Right ventricle myocardium inferior (tissue), 1 donor: ENCODE results near the gene GPA33. TPM values are rescaled to one million over a fixed set of nuclear protein-coding genes. Genes with fewer than 3 reads are reported as not detected.

Source experiments
- ATAC-seq: fragments of 200-7000 bp; cut with Tn5 transposase; one replicate; pipeline ENCODE4 v1.9.1; 2020; ENCODE audit warnings: mild to moderate bottlenecking, moderate library complexity
- DNase-seq: peaks from one replicate; pipeline ENCODE4 v3.0.0; 2021; ENCODE audit errors: missing footprints
- intact Hi-C: fragments of 100-400 bp; cut with DNase I; formaldehyde crosslinking; loops from one replicate; pipeline ENCODE4 v1.11.0; 2022
- long read RNA-seq: library from polyadenylated mRNA; unstranded; transcript quantifications from one replicate; pipeline ENCODE4 v2.0.0, GENCODE V29; 2021
- total RNA-seq: library from RNA; stranded (reverse); fragmentation: NEBNext Ultra II Directional; extraction: Animal tissue kit (Norgen Biotek cat#: 25700); gene quantifications from one replicate; pipeline ENCODE4 v1.2.1, GENCODE V29; 2021
- donor health status: DM: no; HTN: yes; CAD: no; lungs with severe emphysema.

GPA33 gene
- total RNA-seq: 0.62 TPM
- long read RNA-seq, partial matches to known transcripts: 0 of 2 reads
- long read RNA-seq, other reads (novel, unspliced or antisense): 2 of 2 reads

- no peak for DNase-seq
- no peak for ATAC-seq
- intact Hi-C loops: no loop called here
Observed at GRCh38 chr1:167090314-167090942, at the start of gene GPA33. GPA33 (minus strand) TSS chr1:167090377; CDS start chr1:167090287, 90 bp downstream.

DNA sequence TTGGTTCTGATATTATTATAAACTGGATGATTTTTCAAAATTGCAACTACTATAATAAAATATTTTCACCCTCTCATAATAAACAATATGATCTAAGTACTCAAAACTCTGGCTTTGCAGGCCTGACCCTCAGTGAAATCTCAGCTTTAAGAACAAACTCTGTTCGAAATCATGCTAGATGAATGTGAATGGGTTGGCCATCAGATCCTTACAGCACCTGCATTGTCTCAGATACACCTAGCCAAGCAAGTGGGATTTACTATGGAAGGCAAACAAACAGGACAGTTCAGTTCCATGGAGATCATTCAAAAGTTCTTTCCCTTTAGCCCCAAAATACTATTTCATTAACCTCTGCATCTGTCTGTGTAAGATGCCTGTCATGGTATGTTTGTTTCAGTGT, 48.5 kb upstream of the GPA33 start:
- intact Hi-C loops: no loop called here
- ATAC-seq: no peak
- DNase-seq: no peak

DNA sequence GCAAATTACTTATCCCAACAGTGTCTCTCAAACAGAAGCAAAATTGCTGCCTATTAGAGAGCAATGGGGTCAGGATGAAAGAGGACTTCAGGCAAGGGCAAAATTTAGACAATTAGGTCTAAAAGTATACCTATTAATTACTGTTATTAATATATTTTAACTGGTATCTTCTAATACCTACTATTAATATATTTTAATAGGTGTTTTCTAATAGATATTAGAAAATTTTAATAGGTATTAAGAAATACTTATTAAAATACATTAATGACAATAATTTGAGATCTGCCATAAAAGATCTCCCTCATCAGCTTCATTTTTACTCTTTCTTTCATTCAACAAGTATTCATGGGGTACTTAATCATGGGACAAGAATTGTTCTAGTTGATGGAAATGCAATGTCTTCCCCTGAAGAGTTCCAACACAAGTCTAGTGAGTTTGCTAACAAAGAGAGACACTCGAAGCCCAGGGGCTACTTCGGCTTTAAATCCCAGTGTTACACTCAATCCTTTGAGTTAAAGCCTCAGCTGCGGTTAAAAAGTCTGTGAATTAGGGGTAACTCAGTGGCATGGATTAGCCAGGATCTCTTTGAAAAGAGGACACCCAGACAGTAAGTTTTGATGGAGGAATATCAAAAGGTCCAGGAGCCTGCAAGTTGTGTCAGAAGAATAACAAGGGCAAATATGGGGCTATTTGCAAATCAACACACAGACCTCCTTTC, 47.8 kb upstream of the GPA33 start:
- intact Hi-C loops: no loop called here
- DNase-seq (no peak), ATAC-seq (no peak)

DNA sequence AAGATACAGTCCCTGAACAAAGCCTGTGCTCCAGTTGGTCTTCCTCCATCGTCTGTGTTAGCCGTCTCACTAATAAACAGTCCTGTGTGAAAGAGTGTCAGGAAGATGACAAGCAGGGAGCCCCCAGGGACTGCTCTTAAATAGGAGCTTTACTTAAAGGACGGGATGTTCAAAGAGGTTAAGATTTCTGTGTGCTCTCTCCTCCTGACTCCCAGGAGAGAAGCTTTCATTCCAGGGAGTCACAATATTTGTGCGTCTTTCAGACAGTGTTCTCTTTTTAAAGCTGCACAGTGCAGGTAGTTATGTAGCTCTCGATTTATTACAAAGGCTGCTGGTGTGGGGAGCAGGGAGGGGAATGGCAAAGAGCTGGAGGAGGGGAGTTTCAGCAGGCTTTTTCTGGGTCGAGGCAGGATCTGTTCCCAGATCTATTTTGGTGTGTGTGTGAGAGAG, 47.2 kb upstream of the GPA33 start:
- DNase-seq (no peak), ATAC-seq (no peak)
- intact Hi-C loops: no loop called here

GRCh38 chr1:167136806-167137205, 46.6 kb upstream of the GPA33 start:
- intact Hi-C loops: no loop called here
- ATAC-seq: no peak

GRCh38 chr1:167136191-167136614, 46.0 kb upstream of the GPA33 start:
- peak; percentile 64 for ATAC-seq
- intact Hi-C loops: no loop called here
- no peak for DNase-seq

More at GRCh38 chr1:167136806-167137205, 46.6 kb upstream of the GPA33 start:
- no peak for DNase-seq

- intact Hi-C loops: no loop called here
- ATAC-seq (no peak), DNase-seq (no peak)
Observed at GRCh38 chr1:167135281-167135840, 45.2 kb upstream of the GPA33 start.

DNA sequence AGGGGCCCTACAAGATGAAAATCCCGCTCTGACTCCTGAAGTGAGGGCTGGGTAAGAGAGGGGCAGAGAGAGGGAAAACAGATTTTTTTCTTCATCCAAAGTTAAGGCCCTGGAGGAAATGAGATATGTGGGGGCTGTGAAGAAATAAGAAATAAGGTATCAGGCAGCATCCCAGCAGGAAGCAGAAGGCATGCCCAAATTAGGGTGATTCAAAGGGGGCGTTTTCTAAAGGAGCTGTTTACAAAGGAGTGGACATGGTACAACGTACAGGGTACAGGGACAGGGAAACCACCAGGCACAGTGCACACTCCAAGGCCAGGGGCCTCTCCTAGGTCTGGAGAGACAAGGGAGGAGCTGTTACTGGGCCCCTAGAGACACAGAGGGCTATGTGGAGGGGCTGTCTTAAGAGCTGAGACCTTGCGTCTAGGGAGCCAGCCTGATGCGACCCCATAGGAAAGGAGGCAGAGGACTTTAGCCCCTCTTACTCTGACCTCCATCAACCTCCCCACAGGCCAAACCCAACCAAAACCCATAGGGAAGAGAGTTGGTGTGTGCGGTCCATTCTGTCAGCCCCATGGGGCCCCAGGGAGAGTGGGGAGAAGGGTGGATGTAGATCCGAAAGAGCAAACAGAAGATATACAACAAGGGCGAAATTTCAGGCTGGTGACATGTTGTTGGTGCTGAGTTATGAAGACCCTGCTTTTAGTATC, 42.3 kb upstream of the GPA33 start:
- ATAC-seq: no peak
- intact Hi-C loops: no loop called here

GRCh38 chr1:167130829-167131510, 40.8 kb upstream of the GPA33 start:
- ATAC-seq (no peak), DNase-seq (no peak)
- intact Hi-C loops: no loop called here

More for the DNA sequence above, 42.3 kb upstream of the GPA33 start:
- DNase-seq: no peak

GRCh38 chr1:167128261-167129227, 38.4 kb upstream of the GPA33 start:
- ATAC-seq: no peak
- intact Hi-C loops: no loop called here

GRCh38 chr1:167127661-167128060, 37.5 kb upstream of the GPA33 start:
- DNase-seq (no peak), ATAC-seq (no peak)
- intact Hi-C loops: no loop called here

More at GRCh38 chr1:167128261-167129227, 38.4 kb upstream of the GPA33 start:
- no peak for DNase-seq

DNA sequence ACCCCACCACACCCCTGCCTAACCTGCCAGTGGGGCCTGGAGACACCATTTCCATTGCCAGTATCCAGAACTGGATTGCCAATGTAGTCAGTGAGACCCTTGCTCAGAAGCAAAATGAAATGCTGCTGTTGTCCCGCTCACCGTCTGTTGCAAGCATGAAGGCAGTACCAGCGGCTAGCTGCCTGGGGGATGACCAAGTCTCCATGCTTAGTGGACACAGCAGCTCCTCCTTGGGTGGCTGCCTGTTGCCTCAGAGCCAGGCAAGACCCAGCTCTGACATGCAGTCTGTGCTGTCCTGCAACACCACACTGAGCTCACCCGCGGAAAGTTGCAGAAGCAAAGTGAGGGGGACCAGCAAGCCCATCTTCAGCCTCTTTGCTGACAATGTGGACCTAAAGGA, 37.1 kb upstream of the GPA33 start:
- intact Hi-C loops: no loop called here

DNA sequence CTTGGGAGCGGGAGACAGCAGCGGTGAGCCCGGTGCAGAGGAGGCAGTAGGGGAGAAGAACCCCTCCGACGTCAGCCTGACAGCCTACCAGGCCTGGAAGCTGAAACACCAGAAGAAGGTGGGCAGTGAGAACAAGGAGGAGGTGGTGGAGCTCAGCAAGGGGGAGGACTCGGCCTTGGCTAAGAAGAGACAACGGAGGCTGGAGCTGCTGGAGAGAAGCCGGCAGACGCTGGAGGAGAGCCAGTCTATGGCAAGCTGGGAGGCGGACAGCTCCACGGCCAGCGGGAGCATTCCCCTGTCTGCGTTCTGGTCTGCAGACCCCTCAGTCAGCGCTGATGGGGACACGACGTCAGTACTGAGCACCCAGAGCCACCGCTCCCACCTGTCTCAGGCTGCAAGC, 36.6 kb upstream of the GPA33 start:
- DNase-seq (no peak), ATAC-seq (no peak)
- intact Hi-C loops: no loop called here

More for the DNA sequence above, 37.1 kb upstream of the GPA33 start:
- no peak for DNase-seq
- ATAC-seq: no peak

DNA sequence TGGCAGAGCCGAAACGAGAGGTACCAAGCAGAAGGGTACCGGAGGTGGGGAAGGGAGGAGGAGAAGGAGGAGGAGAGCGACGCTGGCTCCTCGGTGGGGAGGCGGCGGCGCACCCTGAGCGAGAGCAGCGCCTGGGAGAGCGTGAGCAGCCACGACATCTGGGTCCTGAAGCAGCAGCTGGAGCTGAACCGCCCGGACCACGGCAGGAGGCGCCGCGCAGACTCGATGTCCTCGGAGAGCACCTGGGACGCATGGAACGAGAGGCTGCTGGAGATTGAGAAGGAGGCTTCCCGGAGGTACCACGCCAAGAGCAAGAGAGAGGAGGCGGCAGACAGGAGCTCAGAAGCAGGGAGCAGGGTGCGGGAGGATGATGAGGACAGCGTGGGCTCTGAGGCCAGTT, 36.1 kb upstream of the GPA33 start:
- DNase-seq (no peak), ATAC-seq (no peak)
- intact Hi-C loops: no loop called here

GRCh38 chr1:167122568-167122967, 32.4 kb upstream of the GPA33 start:
- DNase-seq (no peak), ATAC-seq (no peak)
- intact Hi-C loops: loop anchor here (5.0 kb wide), 1 partner anchor 55 kb away; no protein-coding TSS in a partner anchor

GRCh38 chr1:167122121-167122480, 31.9 kb upstream of the GPA33 start:
- intact Hi-C loops: loop anchor here (5.0 kb wide), 1 partner anchor 55 kb away; no protein-coding TSS in a partner anchor
- no peak for ATAC-seq
- DNase-seq: no peak

GRCh38 chr1:167121375-167122120, 31.4 kb upstream of the GPA33 start:
- intact Hi-C loops: loop anchor here (5.0 kb wide), 1 partner anchor 54 kb away; no protein-coding TSS in a partner anchor
- ATAC-seq (no peak), DNase-seq (peak; percentile 73)
